Mucosa of descending colon (tissue), 3 donors: ENCODE measurements around the gene SNTG2. TPM values are rescaled to one million over a fixed set of nuclear protein-coding genes. Genes with fewer than 3 reads are reported as not detected.
"Not testable (repeated sequence)": the region's sequence is repeated elsewhere in the genome, so short reads cannot be mapped to it uniquely, and the experiment has no call there.

ENCODE experiments used
- ATAC-seq: fragments of 200-7000 bp; cut with Tn5 transposase; one replicate; pipeline ENCODE4 v1.9.1; 2020; ENCODE audit warnings: mild to moderate bottlenecking, moderate library complexity
- DNase-seq, 3 donors: peaks; one replicate each; pipeline ENCODE4 v3.0.0-alpha.2; 2020
- H3K36me3 ChIP-seq: fragments of 200-600 bp; one replicate; pipeline ENCODE4 v1.8.0; 2021; ENCODE audit warnings: low read depth, mild to moderate bottlenecking
- H3K4me1 ChIP-seq: fragments of 200-600 bp; one replicate; pipeline ENCODE4 v1.8.0; 2021; ENCODE audit warnings: low read depth, mild to moderate bottlenecking
- H3K4me3 ChIP-seq: fragments of 200-600 bp; one replicate; pipeline ENCODE4 v1.8.0; 2021; ENCODE audit warnings: mild to moderate bottlenecking
- H3K9me3 ChIP-seq: fragments of 200-600 bp; one replicate; pipeline ENCODE4 v1.8.0; 2021; ENCODE audit warnings: mild to moderate bottlenecking
- intact Hi-C, 2 donors: fragments of 100-400 bp; cut with DNase I in 1 of 2; cut with micrococcal nuclease in 1 of 2; formaldehyde crosslinking; loops; one replicate each; pipeline versions ENCODE4 v1.11.0 to v1.11.1; 2022; cut with DNase I, micrococcal nuclease
- total RNA-seq, 3 donors: library from RNA; stranded (reverse); fragmentation: NEBNext Ultra II Directional in 2 of 3; extraction: Animal tissue kit (Norgen Biotek cat#: 25700) in 2 of 3; gene quantifications; one replicate each; pipeline versions ENCODE4 v1.2.1 to v1.2.4, GENCODE V29; 2021 to 2023
- TF ChIP-seq, protein P1 (sequence below): fragments of 200-600 bp; IDR thresholded peaks from one replicate; pipeline ENCODE4 v1.8.0; 2022; ENCODE audit warnings: antibody characterized with exemption, mild to moderate bottlenecking
- donor health status: DM: no; HTN: no; CAD: no; lungs with moderate emphysema.
- donor health status: DM: no; HTN: no; CAD: no.
- donor health status: DM: no; HTN: yes; CAD: no.

The SNTG2 gene
- total RNA-seq, 3 donors from 2014 or later = 0.38 to 3.0 (median 2.8) TPM

DNA sequence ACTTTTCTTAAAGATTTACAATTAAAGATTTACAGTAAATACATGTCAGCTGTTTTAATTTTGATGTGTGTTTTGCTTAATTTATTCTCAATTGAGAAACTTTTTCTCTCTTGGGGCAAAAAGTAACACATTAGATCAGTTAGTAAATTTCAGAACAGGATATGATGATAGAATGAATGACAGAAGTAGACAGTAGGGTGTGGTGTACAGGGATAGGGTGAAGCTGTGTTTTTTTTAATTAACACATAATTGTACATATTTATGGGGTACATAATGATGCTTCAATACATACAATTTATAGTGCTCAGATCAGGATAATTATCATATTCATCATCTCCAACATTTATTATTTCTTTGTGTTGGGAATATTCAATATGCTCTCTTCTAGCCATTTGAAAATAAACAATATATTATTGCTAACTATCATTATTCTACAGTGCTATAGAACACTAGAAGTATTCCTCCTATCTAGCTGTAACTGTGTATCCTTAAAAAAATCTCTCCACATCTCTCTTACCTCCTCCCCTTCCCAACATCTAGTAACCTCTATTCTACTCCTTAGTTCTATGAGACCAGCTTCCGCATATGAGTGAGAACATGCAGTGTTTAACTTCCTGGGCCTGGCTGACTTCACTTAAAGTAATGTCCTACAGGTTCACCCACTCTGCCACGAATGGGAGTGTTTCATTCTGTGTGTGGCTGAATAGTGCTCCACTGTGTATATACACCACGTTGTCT, 175.2 kb downstream of the SNTG2 start:
- H3K9me3 ChIP-seq = no peaks in the 10 kb centered on the region
- H3K4me1 ChIP-seq = no peaks in the 10 kb centered on the region
- intact Hi-C loops = no loop called here
- TF ChIP-seq, protein P1, sequence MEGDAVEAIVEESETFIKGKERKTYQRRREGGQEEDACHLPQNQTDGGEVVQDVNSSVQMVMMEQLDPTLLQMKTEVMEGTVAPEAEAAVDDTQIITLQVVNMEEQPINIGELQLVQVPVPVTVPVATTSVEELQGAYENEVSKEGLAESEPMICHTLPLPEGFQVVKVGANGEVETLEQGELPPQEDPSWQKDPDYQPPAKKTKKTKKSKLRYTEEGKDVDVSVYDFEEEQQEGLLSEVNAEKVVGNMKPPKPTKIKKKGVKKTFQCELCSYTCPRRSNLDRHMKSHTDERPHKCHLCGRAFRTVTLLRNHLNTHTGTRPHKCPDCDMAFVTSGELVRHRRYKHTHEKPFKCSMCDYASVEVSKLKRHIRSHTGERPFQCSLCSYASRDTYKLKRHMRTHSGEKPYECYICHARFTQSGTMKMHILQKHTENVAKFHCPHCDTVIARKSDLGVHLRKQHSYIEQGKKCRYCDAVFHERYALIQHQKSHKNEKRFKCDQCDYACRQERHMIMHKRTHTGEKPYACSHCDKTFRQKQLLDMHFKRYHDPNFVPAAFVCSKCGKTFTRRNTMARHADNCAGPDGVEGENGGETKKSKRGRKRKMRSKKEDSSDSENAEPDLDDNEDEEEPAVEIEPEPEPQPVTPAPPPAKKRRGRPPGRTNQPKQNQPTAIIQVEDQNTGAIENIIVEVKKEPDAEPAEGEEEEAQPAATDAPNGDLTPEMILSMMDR = no peak
- no peaks in the 10 kb centered on the region for H3K36me3 ChIP-seq
- H3K4me3 ChIP-seq = no peak overlapping the region
- ATAC-seq = no peak
- no peak for DNase-seq

DNA sequence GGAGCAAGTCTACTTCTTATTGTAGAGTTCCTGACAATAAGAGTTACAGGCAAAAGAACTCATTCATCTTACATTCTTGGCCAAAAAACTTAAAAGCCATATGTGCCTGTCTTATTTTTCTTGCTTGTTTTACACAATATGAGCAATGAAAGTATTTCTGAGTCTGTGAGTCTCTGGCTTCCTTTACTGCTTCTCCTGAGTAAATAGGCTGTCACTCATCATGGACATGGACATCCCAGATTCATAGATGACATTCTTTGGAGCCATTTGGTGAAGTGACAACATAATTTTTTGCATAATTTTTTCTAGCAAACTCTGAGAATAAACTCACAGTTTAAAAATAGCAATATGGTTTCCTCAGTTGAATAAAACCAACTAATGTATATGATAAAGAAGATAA, 179.3 kb downstream of the SNTG2 start:
- TF ChIP-seq, protein P1 = no peak
- Histone ChIP-seq H3K4me3 (no peak overlapping the region), H3K36me3 (no peaks in the 10 kb centered on the region), H3K9me3 (no peaks in the 10 kb centered on the region), H3K4me1 (no peaks in the 10 kb centered on the region)
- ATAC-seq (no peak), DNase-seq (no peak)
- intact Hi-C loops = no loop called here

DNA sequence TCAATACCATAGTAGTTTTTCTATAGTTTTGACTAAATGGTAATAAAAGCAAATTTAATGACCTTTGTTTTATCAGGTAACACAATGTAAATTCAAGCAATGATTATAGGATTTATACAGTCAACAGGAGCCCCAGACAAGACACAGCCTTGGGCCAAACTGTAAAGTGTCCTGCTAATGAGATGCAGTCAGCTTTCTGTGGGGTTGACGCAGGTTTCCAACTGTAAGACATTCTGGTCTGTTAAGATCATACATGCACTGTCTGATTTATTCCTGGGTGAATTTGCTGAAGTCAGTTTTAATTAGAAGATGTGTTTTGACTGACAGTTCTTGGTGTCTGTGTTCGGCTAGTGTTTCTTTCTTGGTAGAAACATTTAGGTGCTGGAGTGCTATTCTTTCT, 180.3 kb downstream of the SNTG2 start:
- no peaks in the 10 kb centered on the region for H3K4me1 ChIP-seq
- H3K9me3 ChIP-seq = no peaks in the 10 kb centered on the region
- ATAC-seq = no peak
- intact Hi-C loops = no loop called here
- no peaks in the 10 kb centered on the region for H3K36me3 ChIP-seq
- TF ChIP-seq, protein P1 = no peak
- H3K4me3 ChIP-seq = no peak overlapping the region
- no peak for DNase-seq

DNA sequence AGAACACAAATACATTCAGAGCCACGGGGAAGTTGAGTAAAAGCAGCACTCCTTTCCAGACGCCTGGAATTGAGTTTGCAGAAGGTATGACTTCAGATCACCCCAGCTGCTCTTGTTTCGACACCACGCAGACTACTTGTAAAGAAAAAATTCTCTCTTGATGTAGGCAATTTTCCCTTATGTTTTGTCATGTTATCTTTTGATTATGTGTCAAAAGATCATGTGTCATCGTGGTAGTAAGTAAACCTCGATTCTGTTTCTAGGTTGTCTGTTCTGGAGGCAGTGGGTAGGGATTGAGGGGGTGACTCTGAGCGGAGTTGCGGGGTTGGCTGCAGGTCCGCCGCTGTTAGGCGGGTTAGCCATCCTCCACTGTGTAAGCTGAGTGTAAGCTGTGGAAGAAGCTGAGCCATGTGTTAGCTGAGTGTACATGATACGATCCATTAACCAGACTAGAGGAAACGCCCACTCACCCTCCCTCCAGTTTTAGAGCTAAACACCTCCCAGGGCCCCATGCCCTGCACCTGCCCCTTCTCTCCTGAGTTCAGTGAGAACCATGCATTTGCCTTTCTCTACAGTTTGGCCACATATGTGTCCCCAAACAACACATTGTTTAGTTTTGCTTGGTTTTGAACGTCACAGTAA, 181.8 kb downstream of the SNTG2 start:
- H3K36me3 ChIP-seq = no peaks in the 10 kb centered on the region
- TF ChIP-seq, protein P1 = no peak
- no peak for DNase-seq
- intact Hi-C loops = no loop called here
- no peaks in the 10 kb centered on the region for H3K4me1 ChIP-seq
- H3K9me3 ChIP-seq = no peaks in the 10 kb centered on the region
- ATAC-seq = no peak
- no peak overlapping the region for H3K4me3 ChIP-seq

DNA sequence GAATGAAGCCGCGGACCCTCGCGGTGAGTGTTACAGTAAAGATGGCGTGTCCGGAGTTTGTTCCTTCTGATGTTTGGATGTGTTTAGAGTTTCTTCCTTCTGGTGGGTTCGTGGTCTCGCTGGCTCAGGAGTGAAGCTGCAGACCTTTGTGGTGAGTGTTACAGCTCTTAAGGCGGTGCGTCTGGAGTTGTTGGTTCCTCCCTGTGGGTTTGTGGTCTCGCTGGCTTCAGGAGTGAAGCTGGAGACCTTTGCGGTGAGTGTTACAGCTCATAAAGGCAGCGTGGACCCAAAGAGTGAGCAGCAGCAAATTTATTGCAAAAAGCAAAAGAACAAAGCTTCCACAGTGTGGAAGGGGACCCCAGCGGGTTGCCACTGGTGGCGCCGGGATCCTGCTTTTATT, 183.2 kb downstream of the SNTG2 start:
- ATAC-seq, H3K36me3 ChIP-seq, intact Hi-C loops, H3K9me3 ChIP-seq, H3K4me3 ChIP-seq, H3K4me1 ChIP-seq, DNase-seq: not testable (repeated sequence)

DNA sequence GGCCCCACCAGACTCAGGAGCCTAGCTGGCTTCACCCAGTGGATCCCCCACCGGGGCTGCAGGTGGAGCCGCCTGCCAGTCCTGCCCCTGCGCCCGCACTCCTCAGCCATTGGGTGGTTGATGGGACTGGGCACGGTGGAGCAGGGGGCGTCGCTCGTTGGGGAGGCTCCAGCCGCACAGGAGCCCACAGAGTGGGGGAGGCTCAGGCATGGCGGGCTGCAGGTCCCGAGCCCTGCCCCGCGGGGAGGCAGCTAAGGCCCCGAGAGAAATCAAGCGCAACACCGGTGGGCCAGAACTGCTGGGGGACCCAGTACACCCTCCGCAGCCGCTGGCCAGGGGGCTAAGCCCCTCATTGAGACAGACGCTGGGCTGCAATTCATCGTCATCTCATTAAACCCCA, 184.0 kb downstream of the SNTG2 start:
- H3K4me3 ChIP-seq = no peak overlapping the region
- no peaks in the 10 kb centered on the region for H3K9me3 ChIP-seq
- no peaks in the 10 kb centered on the region for H3K36me3 ChIP-seq
- no peak for ATAC-seq
- intact Hi-C loops = no loop called here
- no peaks in the 10 kb centered on the region for H3K4me1 ChIP-seq
- TF ChIP-seq, protein P1 = no peak
- no peak for DNase-seq
